Activated naive CD4-positive, alpha-beta T cell treated with Interleukin-2 at 50 U/mL for 16 hours (primary cell): ENCODE data around the gene NUDC.
"Not testable (repeated sequence)": the region's sequence is repeated elsewhere in the genome, so short reads cannot be mapped to it uniquely, and the experiment has no call there.

Source experiments
- DNase-seq: peaks from one replicate; pipeline ENCODE4 v3.0.0-alpha.2; 2020

Gene NUDC

DNA sequence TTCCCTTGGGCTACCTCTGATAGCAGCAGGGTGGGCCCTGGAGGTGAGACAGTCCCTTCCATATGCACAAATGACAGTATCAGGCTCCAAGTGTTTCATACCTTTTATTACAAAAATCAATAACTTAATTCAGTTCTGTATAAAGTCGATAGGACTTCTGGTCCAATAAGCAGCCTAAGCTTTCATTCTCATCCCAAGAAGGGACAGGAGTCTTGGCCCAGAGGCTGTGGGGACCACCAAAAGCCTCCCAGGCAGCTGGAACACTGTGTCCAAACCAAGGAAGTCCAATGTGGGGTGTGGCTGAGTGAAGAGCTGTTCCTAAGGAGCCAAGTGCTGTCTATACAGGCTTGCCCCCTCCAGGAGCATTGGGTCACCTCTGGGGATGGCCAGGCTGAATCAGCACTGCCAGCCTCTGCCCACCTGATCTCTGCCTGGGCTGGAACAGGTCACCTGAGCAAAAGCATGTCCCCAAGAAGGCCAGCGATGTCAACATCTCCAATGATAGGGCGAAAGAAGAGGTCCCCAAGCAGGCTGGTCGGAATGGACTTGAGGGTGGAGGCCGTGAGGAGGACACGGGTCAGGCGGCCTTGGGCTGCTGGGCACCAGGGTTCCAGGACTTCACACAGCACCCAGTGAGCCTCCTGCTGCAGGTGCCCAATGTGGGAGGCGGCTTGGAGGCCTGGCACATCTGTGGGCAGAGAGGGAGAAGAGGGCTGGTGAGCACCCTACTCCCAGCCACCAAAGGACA, 10.0 kb upstream of the NUDC start:
- DNase-seq = no peak

DNA sequence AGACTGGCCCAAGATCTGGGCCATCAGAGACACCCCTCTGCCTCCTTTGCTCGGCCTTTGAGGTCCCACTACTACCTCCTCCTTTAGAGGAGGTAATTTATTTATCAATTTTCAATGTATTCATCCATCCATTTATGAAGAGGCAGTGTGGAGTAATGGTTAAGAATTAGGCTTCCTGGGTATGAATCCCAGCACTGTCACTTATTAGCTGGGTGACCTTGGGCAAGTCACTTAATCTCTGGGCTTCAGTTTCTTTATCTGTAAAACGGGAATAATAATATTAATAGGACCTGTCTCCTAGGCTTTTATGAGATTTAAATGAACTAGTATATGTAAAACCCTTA, 9.4 kb upstream of the NUDC start:
- DNase-seq = no peak

DNA sequence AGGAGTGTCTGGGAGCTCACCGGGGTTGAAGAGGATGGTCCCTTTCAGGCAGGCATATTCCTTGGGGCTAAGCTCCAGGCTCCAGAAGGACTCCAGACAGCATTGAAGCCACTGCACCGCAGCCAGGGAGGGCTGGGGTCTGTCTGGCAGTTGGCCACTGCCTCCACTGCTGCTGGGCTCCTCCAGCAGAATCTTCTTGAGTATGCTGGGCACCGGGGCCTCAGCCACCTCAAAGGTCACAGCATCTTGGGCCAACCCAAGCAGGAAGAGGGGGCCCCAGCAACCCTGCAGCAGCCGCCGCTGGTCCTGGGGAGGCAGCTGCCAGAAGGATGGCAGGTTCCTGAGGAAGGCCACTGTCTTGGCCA, 8.2 kb upstream of the NUDC start:
- DNase-seq = no peak

DNA sequence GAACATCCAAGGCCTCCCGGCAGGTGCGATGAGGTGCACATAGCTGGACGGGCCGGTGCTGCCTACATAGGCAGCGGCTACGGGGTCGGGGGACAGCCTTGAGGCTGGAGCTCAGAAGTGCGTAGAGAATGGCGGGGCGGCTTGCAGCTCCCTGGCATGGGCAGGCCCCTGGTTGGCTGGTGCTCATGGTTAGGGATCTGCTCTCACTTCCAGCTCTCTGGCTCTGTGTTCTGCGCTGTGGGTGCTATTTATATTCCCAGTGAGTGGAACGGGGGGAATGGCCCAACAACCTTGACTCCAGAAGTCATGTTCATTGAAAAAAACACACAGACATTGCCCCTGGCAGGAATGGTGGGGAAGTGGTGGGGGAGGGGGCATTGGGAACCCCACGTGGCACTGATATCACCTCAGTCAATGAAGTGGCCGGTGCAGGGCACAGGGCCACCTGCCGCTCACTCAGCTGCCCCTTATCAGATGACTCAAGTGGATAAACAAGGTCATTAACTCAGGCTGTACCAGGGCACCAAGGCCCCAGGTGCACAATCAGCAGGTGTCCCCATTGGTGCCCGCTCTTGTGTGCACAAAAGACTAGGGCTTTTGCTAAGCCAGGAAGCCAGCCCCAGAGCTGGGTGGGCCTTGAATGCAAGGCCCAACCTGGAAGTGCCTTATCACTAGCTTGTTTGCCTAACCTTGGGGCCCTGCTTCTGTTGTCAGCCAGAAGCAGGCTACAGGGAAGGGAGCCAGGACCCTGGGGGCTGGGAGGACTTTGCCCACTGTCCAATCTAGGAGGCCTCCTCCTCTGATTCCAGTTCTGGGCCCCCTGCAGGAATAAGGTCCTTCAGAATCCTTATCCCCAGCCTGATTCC, 7.6 kb upstream of the NUDC start, which contains the start of gene NR0B2:
Gene NR0B2, minus strand, starts transcription at position 222 of the 866 bp plus-strand sequence. Its CDS starts 35 bp downstream, at position 187.
- DNase-seq = no peak

DNA sequence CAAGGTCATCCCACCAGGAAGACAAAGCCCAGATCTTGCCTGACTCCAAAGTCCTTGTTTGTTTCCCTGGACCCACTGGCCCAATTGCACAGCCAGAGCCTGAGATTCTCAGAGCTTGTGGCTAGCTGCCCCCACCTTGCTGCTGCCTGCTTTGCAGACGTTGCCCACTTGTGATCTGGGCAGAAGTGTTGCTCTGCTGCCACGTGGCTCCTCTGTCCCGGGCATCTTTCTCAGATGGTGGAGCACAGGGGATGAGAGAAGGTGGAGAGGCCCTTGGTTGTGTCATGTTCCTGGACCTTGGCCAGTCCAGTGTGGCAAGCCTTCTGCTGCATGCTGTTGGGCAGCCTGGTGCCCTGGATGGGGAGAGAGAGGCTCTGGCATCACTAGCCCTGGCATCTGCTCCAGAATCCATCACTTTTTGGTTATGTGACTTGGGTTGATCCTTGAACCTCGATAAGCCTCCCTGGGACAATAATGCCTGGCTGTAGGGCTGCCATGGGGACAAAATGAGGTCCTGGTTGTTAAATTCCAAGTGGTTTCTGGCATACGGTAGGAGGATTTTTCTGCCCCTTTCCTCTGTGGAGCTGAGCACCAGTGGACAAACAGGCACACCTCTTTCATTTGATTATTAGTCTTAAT, 6.2 kb upstream of the NUDC start:
- no peak for DNase-seq

DNA sequence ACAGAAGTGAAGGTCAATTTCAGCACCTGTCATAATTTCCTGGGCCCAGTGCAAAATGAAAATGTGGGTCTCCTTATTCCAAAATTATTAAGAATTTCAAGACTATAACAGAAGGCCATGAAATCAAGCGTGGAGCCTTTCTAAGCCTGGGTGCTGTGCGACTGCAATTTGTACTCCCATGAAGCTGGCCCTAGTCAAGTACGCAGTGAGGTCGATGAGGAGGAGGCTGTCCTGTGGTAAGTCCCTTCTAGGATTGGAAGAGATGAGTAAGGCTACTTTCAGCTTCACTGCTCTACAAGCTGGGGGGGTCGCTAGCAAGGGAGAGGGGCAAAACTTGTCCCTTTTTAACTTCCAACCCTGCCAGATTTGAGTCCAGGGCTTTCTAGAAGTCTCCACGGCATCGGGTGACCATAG, 410 bp upstream of the NUDC start:
- no peak for DNase-seq

DNA sequence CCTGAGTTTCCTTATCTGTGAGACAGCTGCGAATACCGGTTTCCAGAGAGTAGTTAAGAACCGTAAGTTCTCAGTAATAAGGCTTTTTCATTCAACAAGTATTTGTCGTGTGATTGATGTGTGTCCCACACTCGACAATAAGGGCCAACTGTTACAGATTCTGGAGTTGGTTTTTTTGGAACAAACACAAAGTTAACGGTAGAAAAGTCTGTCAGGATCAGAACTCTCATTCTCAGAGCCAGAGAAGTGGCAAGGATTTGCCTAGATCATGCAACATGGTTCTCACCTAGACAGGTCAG, 837 bp downstream of the NUDC start:
- DNase-seq = no peak

DNA sequence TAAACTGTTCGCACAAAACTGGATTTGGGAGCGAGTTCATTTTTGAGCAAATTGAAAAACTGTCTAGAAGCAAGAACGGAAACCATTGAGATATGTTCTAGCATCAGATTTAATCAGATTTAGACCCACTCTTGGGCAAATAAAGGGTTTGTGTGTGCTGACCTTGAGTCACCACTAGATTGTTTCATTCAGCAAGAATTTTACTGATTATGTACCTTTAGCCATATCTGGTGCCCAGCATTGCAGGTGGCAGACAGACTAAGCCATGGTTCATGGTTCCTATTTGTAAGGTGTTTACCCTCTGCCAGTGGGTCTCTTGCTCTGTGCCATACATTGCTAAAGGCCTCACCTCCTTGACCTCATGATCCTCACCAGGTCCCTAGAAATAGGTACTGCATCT, 1.4 kb downstream of the NUDC start:
- no peak for DNase-seq

DNA sequence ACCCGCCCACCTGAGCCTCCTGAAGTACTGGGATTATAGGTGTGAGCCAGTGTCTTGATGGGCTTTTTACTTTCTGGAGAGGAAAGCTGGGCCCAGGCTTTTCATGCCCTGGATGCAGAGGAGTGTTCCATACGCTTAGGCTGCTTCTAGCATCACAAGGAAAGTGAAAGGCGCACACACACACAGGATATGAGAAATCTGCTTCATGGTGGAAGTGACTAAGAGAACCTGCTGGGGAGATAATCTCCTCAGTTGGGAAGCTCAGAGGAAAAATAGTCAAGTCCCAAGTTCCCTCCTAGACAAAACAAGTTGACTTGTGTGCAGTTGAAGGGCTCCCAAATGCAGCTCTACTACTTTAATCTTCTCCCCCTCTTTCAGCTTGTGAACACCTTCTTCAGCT, 2.2 kb downstream of the NUDC start:
- DNase-seq = no peak

DNA sequence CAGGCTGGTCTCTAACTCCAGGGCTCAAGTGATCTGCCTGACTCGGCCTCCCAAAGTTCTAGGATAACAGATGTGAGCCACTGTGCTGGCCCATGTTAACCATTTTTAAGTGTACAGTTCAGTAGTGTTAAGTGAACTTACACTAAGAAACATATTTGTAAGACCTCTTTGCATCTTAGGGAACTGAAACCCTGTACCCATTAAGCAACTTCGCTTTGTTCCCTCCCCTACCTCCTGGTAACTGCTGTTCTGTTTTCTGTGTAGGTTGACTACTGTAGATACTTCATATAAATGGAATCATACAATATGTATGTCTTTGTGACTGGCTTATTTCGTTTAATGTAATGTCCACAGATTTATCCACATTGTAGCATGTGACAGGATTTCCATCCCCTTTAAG, 11.0 kb downstream of the NUDC start:
- no peak for DNase-seq

DNA sequence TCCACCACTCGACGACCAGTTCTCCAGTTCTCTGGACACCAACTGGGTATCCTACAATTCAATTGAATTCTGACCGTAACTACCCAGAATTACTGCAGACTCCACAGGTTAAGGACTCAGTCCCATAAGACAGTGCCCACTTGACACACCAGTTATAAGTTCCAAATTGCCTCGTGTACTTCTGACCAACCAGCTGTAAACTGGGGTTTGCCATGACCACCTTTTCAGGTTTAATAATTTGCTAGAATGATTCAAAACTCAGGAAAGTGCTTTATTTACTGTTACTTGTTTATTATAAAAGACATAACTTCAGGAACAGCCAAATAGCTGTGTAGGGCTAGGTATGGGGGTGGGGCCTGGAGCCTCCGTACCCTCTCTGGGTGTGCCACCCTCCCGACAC, 15.3 kb downstream of the NUDC start:
- DNase-seq = no peak

DNA sequence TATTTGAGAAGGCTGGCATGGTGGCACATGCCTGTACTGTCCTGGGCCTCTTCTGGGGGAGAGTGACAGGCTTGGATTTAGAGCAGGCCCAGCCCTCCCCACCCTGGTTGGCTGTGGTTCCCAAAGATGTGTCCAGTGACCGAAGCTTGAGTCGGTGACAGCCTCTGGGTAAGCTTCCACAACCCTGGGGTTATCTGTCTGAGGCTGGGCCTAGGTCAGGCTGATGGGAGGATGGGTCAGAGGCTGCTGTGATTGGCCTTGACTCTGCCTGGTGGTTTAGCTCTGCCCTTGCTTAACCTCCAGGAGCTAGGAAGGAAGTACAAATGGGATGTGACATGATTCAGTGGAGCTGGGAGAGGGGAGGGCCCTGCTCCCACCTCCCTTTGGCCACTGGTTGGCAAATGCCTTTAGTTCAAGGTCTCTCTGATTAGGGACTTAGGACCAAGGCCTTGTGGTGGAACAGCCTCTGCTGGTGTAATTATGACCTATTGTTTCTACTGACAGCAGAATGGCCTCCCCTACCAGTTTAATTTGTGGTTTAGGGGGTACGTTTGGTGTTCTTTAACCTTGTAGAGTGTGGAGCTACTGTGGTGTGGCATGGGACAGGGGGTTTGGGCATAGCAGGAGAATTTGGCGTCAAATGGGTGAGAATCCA, 16.6 kb downstream of the NUDC start:
- no peak for DNase-seq

DNA sequence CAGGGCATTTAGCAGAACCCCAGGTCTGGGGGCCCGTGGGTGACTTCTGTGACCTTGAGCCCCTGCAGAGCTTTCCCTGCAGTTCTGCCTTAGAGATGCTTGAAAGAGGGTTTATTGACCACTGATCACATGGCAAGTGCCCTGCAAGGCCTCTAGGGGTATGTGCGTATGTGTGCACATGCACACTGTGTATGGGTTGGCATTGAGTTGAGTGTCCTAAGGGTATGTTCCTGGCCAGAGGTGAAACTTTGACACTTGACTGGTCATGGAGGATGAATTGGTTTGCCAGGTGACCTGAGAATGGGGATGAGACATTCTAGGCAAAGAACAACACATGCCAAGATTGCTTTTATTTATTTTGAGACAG, 17.1 kb downstream of the NUDC start:
- no peak for DNase-seq

DNA sequence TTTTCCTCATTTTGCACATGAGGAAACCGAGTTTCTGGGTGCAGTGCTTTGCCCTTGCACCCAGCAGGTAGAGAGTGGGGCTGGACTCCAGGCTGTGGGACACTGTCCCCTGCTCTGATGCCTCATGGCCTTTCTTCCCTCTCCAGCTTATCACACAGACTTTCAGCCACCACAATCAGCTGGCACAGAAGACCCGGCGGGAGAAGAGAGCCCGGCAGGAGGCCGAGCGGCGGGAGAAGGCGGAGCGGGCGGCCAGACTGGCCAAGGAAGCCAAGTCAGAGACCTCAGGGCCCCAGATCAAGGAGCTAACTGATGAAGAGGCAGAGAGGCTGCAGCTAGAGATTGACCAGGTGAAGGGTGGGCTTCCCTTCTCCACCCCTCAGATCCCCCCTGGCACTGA, 19.8 kb downstream of the NUDC start:
- no peak for DNase-seq

DNA sequence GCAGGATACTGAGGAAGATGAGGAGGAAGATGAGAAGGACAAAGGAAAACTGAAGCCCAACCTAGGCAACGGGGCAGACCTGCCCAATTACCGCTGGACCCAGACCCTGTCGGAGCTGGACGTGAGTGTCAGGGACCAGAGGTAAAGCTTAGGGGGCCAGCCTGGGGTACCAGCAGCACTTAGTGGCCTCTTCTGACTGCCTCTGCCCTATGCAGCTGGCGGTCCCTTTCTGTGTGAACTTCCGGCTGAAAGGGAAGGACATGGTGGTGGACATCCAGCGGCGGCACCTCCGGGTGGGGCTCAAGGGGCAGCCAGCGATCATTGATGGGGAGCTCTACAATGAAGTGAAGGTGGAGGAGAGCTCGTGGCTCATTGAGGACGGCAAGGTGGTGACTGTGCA, 21.1 kb downstream of the NUDC start:
- DNase-seq = no peak

DNA sequence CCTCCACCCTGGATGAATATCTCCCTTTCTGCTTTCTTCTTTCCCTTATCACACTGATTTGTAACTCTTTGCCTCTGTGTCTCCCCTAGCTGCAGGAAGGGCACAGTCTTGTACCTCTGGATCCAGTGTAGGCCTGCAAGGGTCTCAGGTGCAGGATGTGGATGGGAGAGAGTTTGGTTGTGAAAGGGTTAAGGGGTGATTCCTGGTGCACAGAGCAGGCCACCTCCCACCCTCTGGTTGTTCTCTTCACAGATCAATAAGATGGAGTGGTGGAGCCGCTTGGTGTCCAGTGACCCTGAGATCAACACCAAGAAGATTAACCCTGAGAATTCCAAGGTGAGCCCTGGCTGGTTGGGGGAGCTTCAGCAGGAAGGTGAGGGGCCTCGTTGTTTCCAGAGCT, 23.6 kb downstream of the NUDC start:
- no peak for DNase-seq

DNA sequence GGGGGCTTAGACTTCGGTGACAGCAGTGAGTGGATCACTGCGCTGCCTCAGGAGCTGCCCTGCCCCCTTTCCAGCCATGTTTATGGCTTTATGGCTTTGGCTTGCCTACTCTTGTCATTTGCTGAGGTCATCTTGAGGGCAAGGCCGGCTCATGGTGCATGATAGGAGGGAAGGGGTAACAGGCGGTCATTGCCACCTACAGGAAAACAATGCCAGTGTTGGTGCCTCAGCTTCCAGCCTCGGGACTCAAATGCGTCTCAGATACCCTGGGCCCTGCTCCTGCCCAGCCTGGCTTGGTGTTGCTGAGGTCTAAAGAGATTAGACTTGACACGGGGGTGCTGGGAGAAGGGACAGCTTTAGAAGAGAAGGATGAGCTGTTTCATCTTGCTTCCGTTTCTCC, 24.2 kb downstream of the NUDC start:
- no peak for DNase-seq

DNA sequence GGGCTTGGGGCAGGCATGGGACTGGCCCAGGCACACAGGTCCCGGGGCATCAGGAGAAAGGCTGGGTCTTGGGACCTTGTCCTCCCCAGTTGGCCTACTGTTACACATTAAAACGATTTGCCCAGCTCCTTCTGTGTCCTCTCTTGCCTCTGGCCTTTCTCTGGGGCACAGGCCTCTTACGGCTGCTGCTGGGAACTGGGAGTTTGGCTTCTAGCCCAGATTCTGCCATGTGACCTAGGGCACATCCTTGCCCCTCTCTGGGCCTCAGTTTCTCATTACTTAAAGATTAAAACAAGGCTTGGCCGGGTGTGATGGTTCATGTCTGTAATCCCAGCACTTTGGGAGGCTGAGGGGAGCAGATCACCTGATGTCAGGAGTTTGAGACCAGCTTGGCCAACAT, 24.7 kb downstream of the NUDC start:
- DNase-seq = no peak

DNA sequence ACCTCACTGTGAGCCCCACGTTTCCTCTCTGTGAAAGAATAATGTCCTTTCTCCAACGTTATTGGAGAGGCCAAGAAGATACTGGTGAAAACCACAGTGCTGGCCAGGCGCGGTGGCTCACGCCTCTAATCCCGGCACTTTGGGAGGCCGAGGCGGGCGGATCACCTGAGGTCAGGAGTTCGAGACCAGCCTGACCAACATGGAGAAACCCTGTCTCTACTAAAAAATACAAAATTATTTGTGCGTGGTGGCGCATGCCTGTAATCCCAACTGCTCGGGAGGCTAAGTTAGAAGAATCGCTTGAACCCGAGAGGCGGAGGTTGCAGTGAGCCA, 27.1 kb downstream of the NUDC start:
- not testable (repeated sequence) for DNase-seq

DNA sequence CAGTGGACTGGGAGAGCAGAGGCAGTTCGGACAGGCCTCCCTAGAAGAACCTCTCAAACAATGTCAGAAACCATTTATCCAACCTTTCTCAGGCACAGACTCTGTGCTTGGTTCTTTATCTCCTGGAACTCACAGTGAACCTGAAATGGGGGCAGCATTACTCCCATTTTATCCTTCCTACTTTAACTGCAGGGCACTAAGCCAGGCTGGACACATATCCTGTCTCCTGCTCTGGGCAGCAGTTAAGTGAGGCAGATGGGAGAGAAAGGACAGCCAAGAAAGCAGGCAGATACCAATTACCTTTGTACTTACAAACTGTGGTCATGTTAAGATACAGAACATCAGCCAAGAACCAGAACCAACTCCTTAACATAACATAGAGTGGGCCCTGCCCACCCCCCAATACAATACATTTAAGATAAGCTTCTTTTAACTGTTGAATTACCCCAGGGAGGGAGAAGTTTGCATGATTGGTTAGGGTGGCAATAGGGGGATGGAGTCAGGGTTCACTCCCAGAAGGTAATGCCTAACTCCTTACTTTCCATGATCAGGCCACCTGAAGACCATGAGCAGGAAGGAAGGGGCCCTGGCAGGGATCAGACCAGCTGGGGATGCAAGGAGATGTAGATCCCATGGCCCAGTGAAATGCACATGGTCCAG, 27.9 kb downstream of the NUDC start:
- DNase-seq = no peak

DNA sequence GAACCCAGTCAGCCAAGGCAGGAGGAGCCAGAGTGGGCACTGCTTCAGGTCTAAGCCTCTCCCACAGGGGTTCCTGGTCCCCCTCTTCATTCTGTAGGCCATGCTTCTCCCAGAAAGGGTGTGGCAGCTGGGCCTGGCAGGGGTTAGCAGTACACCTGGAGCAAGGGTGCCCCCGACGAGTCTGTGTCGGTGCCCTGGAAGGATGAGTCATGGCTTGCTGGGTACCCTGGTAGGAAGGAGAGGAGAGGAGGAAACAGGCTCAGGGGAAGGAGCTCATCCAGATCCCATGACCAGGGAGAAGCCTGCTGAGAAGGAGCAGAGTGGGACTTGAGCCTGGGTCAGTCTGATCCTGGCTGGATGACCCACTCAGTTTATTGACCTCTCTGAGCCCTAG, 28.4 kb downstream of the NUDC start:
- no peak for DNase-seq

DNA sequence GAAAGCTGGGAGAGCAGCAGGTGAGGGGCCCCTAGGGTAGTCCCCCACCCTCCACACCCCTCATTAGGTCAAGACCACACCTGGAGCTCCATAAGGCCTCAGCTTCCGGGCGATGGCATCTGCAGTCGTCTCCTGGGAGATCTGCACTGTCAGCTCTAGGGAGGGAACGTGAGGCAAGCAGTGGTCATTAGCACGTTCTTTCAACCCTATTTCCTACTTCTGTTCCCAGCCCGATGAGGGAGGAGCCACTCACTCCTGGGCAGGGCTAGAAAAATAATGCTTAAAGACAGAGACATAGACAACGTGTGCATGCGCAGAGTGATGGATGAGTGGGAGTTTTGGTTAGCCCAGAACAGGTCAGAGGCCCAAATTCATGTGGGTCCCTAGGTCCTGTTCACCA, 29.1 kb downstream of the NUDC start:
- DNase-seq = no peak

DNA sequence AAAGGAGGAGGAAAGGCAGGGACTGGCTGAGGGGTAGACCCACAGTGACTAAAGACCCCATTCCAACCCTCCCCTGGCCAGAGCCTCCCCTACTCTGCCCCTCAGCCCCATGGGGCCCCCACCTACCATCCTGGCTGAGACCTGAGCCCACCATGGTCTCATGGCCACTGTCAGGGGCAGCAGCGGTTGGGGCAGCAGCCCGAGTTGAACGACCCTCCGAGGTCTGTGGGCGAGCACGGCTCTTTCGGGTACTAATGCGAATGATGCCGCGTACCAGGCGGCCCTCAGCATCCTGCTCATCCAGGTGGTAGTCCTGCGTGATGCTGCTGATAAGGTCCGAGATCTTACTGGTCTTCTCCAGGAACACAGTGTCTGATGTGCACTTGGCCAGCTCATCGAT, 29.7 kb downstream of the NUDC start:
- no peak for DNase-seq
